H1 (cell line): Measurements from ENCODE around the gene PTPN2. TPM values are rescaled to one million over a fixed set of nuclear protein-coding genes. Genes with fewer than 3 reads are reported as not detected.

Experiments used
- FOSL1 ChIP-seq: IDR thresholded peaks from 2 replicates; pipeline ENCODE4 v1.6.1; 2011; ENCODE audit warnings: mild to moderate bottlenecking, low read depth, low read length, moderate library complexity; ENCODE audit not compliant: insufficient read depth
- GABPA ChIP-seq: IDR thresholded peaks from 2 replicates; pipeline ENCODE4 v1.6.1; 2011; ENCODE audit warnings: mild to moderate bottlenecking, low read length, moderate library complexity, borderline replicate concordance; ENCODE audit not compliant: insufficient read depth
- polyA plus RNA-seq, 7 experiments: library from polyadenylated mRNA; depleted of rRNA in 3 of 7; stranded (reverse) in 5 of 7; unstranded in 2 of 7; fragments of >200 nt in 5 of 7; fragments of 200-250 nt in 2 of 7; gene quantifications; 1 replicate in 5 of 7; 2 replicates in 1 of 7; 4 replicates in 1 of 7; pipeline versions ENCODE4 v1.2.1 to v1.2.3, GENCODE V29; 2011 to 2013; ENCODE audit warnings: missing spikeins in 2 of 7, mixed read lengths in 2 of 7
- total RNA-seq: library from RNA; stranded (reverse); fragmentation: NEBNext Ultra II Directional; extraction: Animal tissue kit (Norgen Biotek cat#: 25700); gene quantifications from 2 replicates; pipeline ENCODE4 v1.2.1, GENCODE V29; 2021

The PTPN2 gene
- total and polyA plus RNA-seq, 2 of the 8 experiments (the other 6 are each of a cell fraction or from before 2014, with no cell fraction given), result 16.4 to 54.0 TPM

GRCh38 chr18:12908706-12909105, 24.7 kb upstream of the PTPN2 start (continued):
- TF ChIP-seq FOSL1, result no peak
- TF ChIP-seq GABPA, result no peak
